IMR-90 (cell line): ENCODE results near the gene ZNF469.

Experiments
- CEBPB ChIP-seq: IDR thresholded peaks from 2 replicates; pipeline ENCODE4 v1.6.1; 2012; ENCODE audit warnings: low read depth, low read length, improper control_type of control experiment
- CTCF ChIP-seq: conservative IDR thresholded peaks from 2 replicates; pipeline ENCODE4 v1.5.1; 2012; ENCODE audit warnings: mild to moderate bottlenecking, low read depth, low read length, improper control_type of control experiment
- ELK1 ChIP-seq: fragments of 150-350 bp; IDR thresholded peaks from 2 replicates; pipeline ENCODE4 v1.6.1; 2016; ENCODE audit warnings: low read depth, mild to moderate bottlenecking, low read length, moderate library complexity, borderline replicate concordance
- FOS ChIP-seq: fragments of 150-350 bp; IDR thresholded peaks from 2 replicates; pipeline ENCODE4 v1.6.1; 2016; ENCODE audit warnings: low read depth, low read length
- MXI1 ChIP-seq: IDR thresholded peaks from 2 replicates; pipeline ENCODE4 v1.6.1; 2012; ENCODE audit warnings: low read depth, mild to moderate bottlenecking, low read length, moderate library complexity, borderline replicate concordance
- POLR2A ChIP-seq: IDR thresholded peaks from 2 replicates; pipeline ENCODE4 v1.6.1; 2012; ENCODE audit warnings: mild to moderate bottlenecking, low read depth, low read length
- RAD21 ChIP-seq: IDR thresholded peaks from 2 replicates; pipeline ENCODE4 v1.6.1; 2012; ENCODE audit warnings: low read length, improper control_type of control experiment
- RCOR1 ChIP-seq: IDR thresholded peaks from 2 replicates; pipeline ENCODE4 v1.6.1; 2012; ENCODE audit warnings: mild to moderate bottlenecking, low read length, improper control_type of control experiment; ENCODE audit not compliant: insufficient replicate concordance
- RFX5 ChIP-seq: IDR thresholded peaks from 2 replicates; pipeline ENCODE4 v1.8.0; 2012; ENCODE audit warnings: low read depth, mild to moderate bottlenecking, low read length, moderate library complexity
- SMC3 ChIP-seq: fragments of 150-350 bp; IDR thresholded peaks from 2 replicates; pipeline ENCODE4 v1.6.1; 2016; ENCODE audit warnings: low read depth, mild to moderate bottlenecking, antibody characterized with exemption, low read length, moderate library complexity
- USF2 ChIP-seq: fragments of 150-350 bp; IDR thresholded peaks from 2 replicates; pipeline ENCODE4 v1.6.1; 2017; ENCODE audit warnings: mild to moderate bottlenecking, antibody characterized with exemption, low read length, low read depth

- TF ChIP-seq CTCF: no peak
- no peak for TF ChIP-seq SMC3
- TF ChIP-seq RAD21: no peak
- TF ChIP-seq POLR2A: no peak
- no peak for TF ChIP-seq ELK1
- TF ChIP-seq RCOR1: no peak
- no peak for TF ChIP-seq MXI1
- no peak for TF ChIP-seq CEBPB
- TF ChIP-seq RFX5: no peak
- TF ChIP-seq USF2: no peak
- TF ChIP-seq FOS: no peak
Observed at GRCh38 chr16:88393034-88393433, 10.3 kb downstream of the ZNF469 start.
